K562 (cell line): ENCODE results near the gene ABCA3. TPM values are rescaled to one million over a fixed set of nuclear protein-coding genes. Genes with fewer than 3 reads are reported as not detected.

Experiments used
- ATAC-seq: fragments of 200-7000 bp; cut with Tn5 transposase; 3 replicates; pipeline ENCODE4 v1.9.1; 2020; ENCODE audit warnings: moderate library complexity
- BruUV-seq: library from RNA; stranded (reverse); fragments of 400-500 nt; replicated peaks from 2 replicates; lab custom pipeline; 2021; lab: Mats Ljungman, UMichigan
- CTCF ChIA-PET: fragments of 300-600 bp; formaldehyde crosslinking; extraction: SDS; loops from one replicate; lab custom pipeline; 2021; ENCODE audit warnings: low intra/inter-chr PET ratio; lab: Yijun Ruan, JAX
- POLR2A ChIA-PET: fragments of 300-600, 350-650 bp; sonication (Branson Sonifier 250); formaldehyde crosslinking; extraction: SDS; loops from one replicate; lab custom pipeline; 2021; ENCODE audit warnings: antibody characterized with exemption, inconsistent platforms; lab: Yijun Ruan, JAX
- DNase-seq, 4 experiments: peaks; one replicate each; pipeline versions ENCODE4 v3.0.0 to v3.0.0-alpha.2; 2011 to 2018; ENCODE audit warnings: low spot score in 3 of 4, mixed read lengths in 3 of 4; ENCODE audit errors: extremely low read depth in 1 of 4
- FAIRE-seq: peaks from 2 replicates; lab custom pipeline; 2011; peaks lifted over from hg19 to GRCh38; lab: Jason Lieb, UNC
- H2AFZ ChIP-seq: 2 replicates; pipeline ENCODE4 v1.6.0; 2011; ENCODE audit warnings: low read depth, low read length, control low read depth, inconsistent platforms
- H3K27ac ChIP-seq: fragments of 200-600 bp; 3 replicates; pipeline ENCODE4 v1.8.0; 2011; ENCODE audit warnings: low read depth, mild to moderate bottlenecking, control low read depth, inconsistent platforms, low read length, moderate library complexity, mixed read lengths; ENCODE audit errors: extremely low read depth
- H3K27me3 ChIP-seq, 2 experiments: fragments of 300-600 bp in 1 of 2; 2 replicates in 1 of 2; 3 replicates in 1 of 2; pipeline versions ENCODE4 v1.6.0 to v1.8.0; 2011; ENCODE audit warnings: inconsistent platforms in 2 of 2, low read length in 2 of 2, mild to moderate bottlenecking in 1 of 2, mixed read lengths in 1 of 2, moderate library complexity in 1 of 2; ENCODE audit not compliant: control insufficient read depth in 2 of 2, insufficient read depth in 2 of 2
- H3K36me3 ChIP-seq: fragments of 300-600 bp; 3 replicates; pipeline ENCODE4 v1.8.0; 2011; ENCODE audit warnings: mild to moderate bottlenecking, low read length, inconsistent platforms; ENCODE audit not compliant: control insufficient read depth, insufficient read depth
- H3K4me1 ChIP-seq, 2 experiments: fragments of 200-600 bp in 1 of 2; replicated peaks in 1 of 2; 2 replicates in 1 of 2; 3 replicates in 1 of 2; pipeline versions ENCODE4 v1.5.1 to v1.8.0; 2011; ENCODE audit warnings: inconsistent platforms in 2 of 2, low read length in 2 of 2, mild to moderate bottlenecking in 1 of 2, mixed read lengths in 1 of 2, moderate library complexity in 1 of 2; ENCODE audit not compliant: control insufficient read depth in 2 of 2, insufficient read depth in 2 of 2
- H3K4me2 ChIP-seq: 2 replicates; pipeline ENCODE4 v1.6.1; 2011; ENCODE audit warnings: low read length, control low read depth, inconsistent platforms, mixed read lengths; ENCODE audit not compliant: insufficient read depth
- H3K4me3 ChIP-seq: fragments of 200-600 bp; sonication (generic), shearing (Covaris generic); 2 replicates; pipeline ENCODE4 v1.5.1; 2016; ENCODE audit warnings: control low read depth, inconsistent platforms
- H3K79me2 ChIP-seq: fragments of 200-600 bp; 3 replicates; pipeline ENCODE4 v1.8.0; 2011; ENCODE audit warnings: low read length, inconsistent platforms; ENCODE audit not compliant: control insufficient read depth, insufficient read depth
- H3K9ac ChIP-seq, 2 experiments: 2 replicates each; pipeline versions ENCODE4 v1.6.0 to v1.6.1; 2011; ENCODE audit warnings: low read depth in 2 of 2, low read length in 2 of 2, control low read depth in 1 of 2, inconsistent platforms in 1 of 2, mild to moderate bottlenecking in 1 of 2, mixed read lengths in 1 of 2; ENCODE audit not compliant: insufficient read depth in 1 of 2
- H3K9me1 ChIP-seq: one replicate; pipeline ENCODE4 v1.6.0; 2011; ENCODE audit warnings: inconsistent platforms, mild to moderate bottlenecking, low read length, moderate library complexity; ENCODE audit not compliant: control insufficient read depth, insufficient read depth
- H3K9me3 ChIP-seq: replicated peaks from 2 replicates; pipeline ENCODE4 v1.5.1; 2011; ENCODE audit warnings: low read depth, low read length, inconsistent platforms; ENCODE audit not compliant: control insufficient read depth, insufficient read depth
- H4K20me1 ChIP-seq: replicated peaks from 2 replicates; pipeline ENCODE4 v1.6.1; 2011; ENCODE audit warnings: low read length, inconsistent platforms, mixed read lengths; ENCODE audit not compliant: control insufficient read depth, insufficient read depth
- ESRRB ChIP-seq: fragments of 250-450 bp; sonication (Bioruptor Pico); IDR thresholded peaks from 2 replicates; pipeline ENCODE4 v1.5.0; 2020; ENCODE audit warnings: mild to moderate bottlenecking, moderate library complexity, borderline replicate concordance
- RFX1 ChIP-seq: fragments of 450-650 bp; IDR thresholded peaks from 2 replicates; pipeline ENCODE4 v1.6.1; 2016; ENCODE audit warnings: mild to moderate bottlenecking, moderate library complexity
- TEAD4 ChIP-seq, 2 experiments: sonication (generic) in 1 of 2; formaldehyde crosslinking in 1 of 2; IDR thresholded peaks; 2 replicates each; pipeline versions ENCODE4 v1.6.1 to v1.8.0; 2012 to 2022; ENCODE audit warnings: borderline replicate concordance in 1 of 2, inconsistent platforms in 1 of 2, low read length in 1 of 2, mild to moderate bottlenecking in 1 of 2, missing genetic modification reagents in 1 of 2
- ZNF444 ChIP-seq: fragments of 250-450 bp; sonication (Bioruptor Pico); IDR thresholded peaks from 2 replicates; pipeline ENCODE4 v1.4.0; 2020; ENCODE audit warnings: mild to moderate bottlenecking, moderate library complexity
- WGBS: fragments of 100-300 bp; shearing (Covaris generic); methylation state at CpG from one replicate; pipeline ENCODE4 v1.1.6; 2016; ENCODE audit warnings: low coverage, mixed read lengths; ENCODE audit not compliant: insufficient coverage; ENCODE audit errors: missing lambda C conversion rate; 5-methylcytosine and 5-hydroxymethylcytosine counted together
- in situ Hi-C: fragments of 300-500 bp; cut with MboI; formaldehyde crosslinking; loops from 4 replicates; pipeline ENCODE4 v1.15.0; 2018; ENCODE audit warnings: inconsistent platforms, mixed read lengths
- intact Hi-C: fragments of 100-400 bp; cut with micrococcal nuclease; formaldehyde crosslinking; loops from 2 replicates; pipeline ENCODE4 v1.14.2; 2022
- polyA plus RNA-seq, 8 experiments: library from polyadenylated mRNA; depleted of rRNA in 4 of 8; stranded (reverse) in 5 of 8; unstranded in 3 of 8; fragments of >200 nt; fragmentation: Nextera tagmentation in 2 of 8; fragmentation: Illumina TruSeq in 1 of 8; extraction: Ambion mirVana in 2 of 8; extraction: Trizol in 1 of 8; gene quantifications; 2 replicates each; pipeline versions ENCODE4 v1.2.1 to v1.2.3, GENCODE V29; 2011 to 2014; ENCODE audit warnings: inconsistent platforms in 1 of 8, missing spikeins in 1 of 8
- total RNA-seq, 7 experiments: library from RNA; depleted of rRNA in 6 of 7; stranded (reverse); fragments of >200 nt in 6 of 7; fragmentation: Illumina TruSeq in 2 of 7; extraction: Trizol in 2 of 7; gene quantifications; 2 replicates each; pipeline versions ENCODE4 v1.2.1 to v1.2.3, GENCODE V29; 2011 to 2021; ENCODE audit warnings: low replicate concordance in 1 of 7
- TF ChIP-seq, protein P1 (sequence below): fragments of 450-650 bp; formaldehyde crosslinking; conservative IDR thresholded peaks from 2 replicates; pipeline ENCODE4 v1.4.0; 2022; ENCODE audit warnings: mild to moderate bottlenecking, missing genetic modification characterization
- TF ChIP-seq, protein P2 (sequence below): fragments of 250-450 bp; sonication (Bioruptor Pico); IDR thresholded peaks from 2 replicates; pipeline ENCODE4 v1.5.0; 2022; ENCODE audit warnings: mild to moderate bottlenecking

The ABCA3 gene
- total and polyA plus RNA-seq, 9 of the 15 experiments (the other 6 are each of a cell fraction or from before 2014, with no cell fraction given): 0.66 to 23.7 (median 6.9) TPM

GRCh38 chr16:2308089-2308962 is 32.2 kb downstream of the ABCA3 start:
- H4K20me1 ChIP-seq: no peaks in the 10 kb centered on the region
- BruUV-seq: no TSS peak
- in situ Hi-C loops: no loop called here
- H3K9me3 ChIP-seq: no peaks in the 10 kb centered on the region
- POLR2A ChIA-PET: interaction anchor here (0.8 to 1.2 kb wide), 3 partner anchors 11 to 53 kb away, joined by 3 to 4 read pairs (median 3); no protein-coding TSS in a partner anchor
- no peaks in the 10 kb centered on the region for H3K79me2 ChIP-seq
- no peak for FAIRE-seq
- peak; percentile 27; the same call in 1 of the 2 replicates for TF ChIP-seq RFX1
- no peak for TF ChIP-seq TEAD4 (IDR thresholded peaks at IDR 0.05; ENCODE audit: low read length)
- no peak for TF ChIP-seq TEAD4 (CRISPR knock-in tag; IDR thresholded peaks at IDR 0.05; ENCODE audit: borderline replicate concordance)
- TF ChIP-seq, all 486 proteins: peak for 1
- Histone ChIP-seq H3K9me1 (no peaks in the 10 kb centered on the region), H2AFZ (no peak overlapping the region), H3K27me3 (no peaks in the 10 kb centered on the region), H3K9ac (no peak overlapping the region), H3K27ac (no peak overlapping the region), H3K4me3 (no peak overlapping the region), H3K4me2 (no peak overlapping the region), H3K36me3 (peaks cover 9% of the 10 kb centered on the region; the same call in 2 of the 3 replicates), H3K4me1 (no peaks in the 10 kb centered on the region; a peak in 2 of 5 replicates)
- DNase-seq: no peak
- 90% methylated on average over 30 of the region's 30 CpGs for WGBS
- no peak for ATAC-seq
- CTCF ChIA-PET: no interaction called here
- intact Hi-C loops: no loop called here

DNA sequence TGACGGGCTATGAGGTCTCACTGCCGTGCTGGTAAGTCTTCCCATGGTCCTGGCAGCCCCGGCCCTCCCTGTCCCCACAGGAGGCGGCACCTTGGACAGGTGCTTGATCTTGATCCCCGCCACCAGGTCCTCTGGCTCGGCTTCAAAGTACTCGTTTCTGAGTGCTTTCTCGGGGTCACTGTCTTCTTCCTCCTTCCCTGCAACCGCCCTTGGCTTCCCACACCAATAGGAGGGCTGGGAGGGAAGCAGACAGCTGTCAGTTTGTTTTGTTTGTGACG is 40.7 kb downstream of the ABCA3 start:
- no peak overlapping the region for H3K4me3 ChIP-seq
- in situ Hi-C loops: no loop called here
- TF ChIP-seq, protein P1, sequence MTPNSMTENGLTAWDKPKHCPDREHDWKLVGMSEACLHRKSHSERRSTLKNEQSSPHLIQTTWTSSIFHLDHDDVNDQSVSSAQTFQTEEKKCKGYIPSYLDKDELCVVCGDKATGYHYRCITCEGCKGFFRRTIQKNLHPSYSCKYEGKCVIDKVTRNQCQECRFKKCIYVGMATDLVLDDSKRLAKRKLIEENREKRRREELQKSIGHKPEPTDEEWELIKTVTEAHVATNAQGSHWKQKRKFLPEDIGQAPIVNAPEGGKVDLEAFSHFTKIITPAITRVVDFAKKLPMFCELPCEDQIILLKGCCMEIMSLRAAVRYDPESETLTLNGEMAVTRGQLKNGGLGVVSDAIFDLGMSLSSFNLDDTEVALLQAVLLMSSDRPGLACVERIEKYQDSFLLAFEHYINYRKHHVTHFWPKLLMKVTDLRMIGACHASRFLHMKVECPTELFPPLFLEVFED: no peak
- TF ChIP-seq, protein P2, sequence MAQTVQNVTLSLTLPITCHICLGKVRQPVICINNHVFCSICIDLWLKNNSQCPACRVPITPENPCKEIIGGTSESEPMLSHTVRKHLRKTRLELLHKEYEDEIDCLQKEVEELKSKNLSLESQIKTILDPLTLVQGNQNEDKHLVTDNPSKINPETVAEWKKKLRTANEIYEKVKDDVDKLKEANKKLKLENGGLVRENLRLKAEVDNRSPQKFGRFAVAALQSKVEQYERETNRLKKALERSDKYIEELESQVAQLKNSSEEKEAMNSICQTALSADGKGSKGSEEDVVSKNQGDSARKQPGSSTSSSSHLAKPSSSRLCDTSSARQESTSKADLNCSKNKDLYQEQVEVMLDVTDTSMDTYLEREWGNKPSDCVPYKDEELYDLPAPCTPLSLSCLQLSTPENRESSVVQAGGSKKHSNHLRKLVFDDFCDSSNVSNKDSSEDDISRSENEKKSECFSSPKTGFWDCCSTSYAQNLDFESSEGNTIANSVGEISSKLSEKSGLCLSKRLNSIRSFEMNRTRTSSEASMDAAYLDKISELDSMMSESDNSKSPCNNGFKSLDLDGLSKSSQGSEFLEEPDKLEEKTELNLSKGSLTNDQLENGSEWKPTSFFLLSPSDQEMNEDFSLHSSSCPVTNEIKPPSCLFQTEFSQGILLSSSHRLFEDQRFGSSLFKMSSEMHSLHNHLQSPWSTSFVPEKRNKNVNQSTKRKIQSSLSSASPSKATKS (CRISPR knock-in tag): no peak
- TF ChIP-seq ZNF444 (no peak), ESRRB (CRISPR knock-in tag) (no peak)

More for the DNA sequence above, 40.7 kb downstream of the ABCA3 start:
- no peaks in the 10 kb centered on the region for H3K9me1 ChIP-seq
- WGBS: 54% methylated on average over 6 of the region's 10 CpGs
- no peak overlapping the region for H3K4me2 ChIP-seq
- FAIRE-seq (no peak), DNase-seq (no peak), ATAC-seq (no peak)
- H3K79me2 ChIP-seq: no peaks in the 10 kb centered on the region
- no TSS peak for BruUV-seq
- ChIA-PET POLR2A (no interaction called here), CTCF (no interaction called here)
- H3K4me1 ChIP-seq: peaks cover 6 to 24% of the 10 kb centered on the region in 2 experiments; a peak in 4 of 5 replicates
- no peak overlapping the region for H3K27ac ChIP-seq
- 0 out of 4 replicates have a peak overlapping the region, but pooled peaks of 1 of the 2 experiments have one; percentile 11 for H3K9ac ChIP-seq
- H2AFZ ChIP-seq: no peak overlapping the region
- peaks cover 33% of the 10 kb centered on the region; the same call in 2 of the 3 replicates for H3K36me3 ChIP-seq
- H3K9me3 ChIP-seq: no peaks in the 10 kb centered on the region
- intact Hi-C loops: no loop called here
- H4K20me1 ChIP-seq: no peaks in the 10 kb centered on the region; the same call in 1 of the 2 replicates
- H3K27me3 ChIP-seq: no peaks in the 10 kb centered on the region
